GM12892 (cell line): ENCODE measurements around the gene ELOVL6.

Experiments used
- POLR2A ChIP-seq: IDR thresholded peaks from 2 replicates; pipeline ENCODE4 v1.6.1; 2011; ENCODE audit warnings: low read depth, low read length, control low read depth
- POLR2AphosphoS5 ChIP-seq: IDR thresholded peaks from 2 replicates; pipeline ENCODE4 v1.6.1; 2011; ENCODE audit warnings: low read depth, low read length, control low read depth
- TAF1 ChIP-seq: IDR thresholded peaks from 2 replicates; pipeline ENCODE4 v1.6.1; 2011; ENCODE audit warnings: low read depth, mild to moderate bottlenecking, control low read depth, low read length, borderline replicate concordance

DNA sequence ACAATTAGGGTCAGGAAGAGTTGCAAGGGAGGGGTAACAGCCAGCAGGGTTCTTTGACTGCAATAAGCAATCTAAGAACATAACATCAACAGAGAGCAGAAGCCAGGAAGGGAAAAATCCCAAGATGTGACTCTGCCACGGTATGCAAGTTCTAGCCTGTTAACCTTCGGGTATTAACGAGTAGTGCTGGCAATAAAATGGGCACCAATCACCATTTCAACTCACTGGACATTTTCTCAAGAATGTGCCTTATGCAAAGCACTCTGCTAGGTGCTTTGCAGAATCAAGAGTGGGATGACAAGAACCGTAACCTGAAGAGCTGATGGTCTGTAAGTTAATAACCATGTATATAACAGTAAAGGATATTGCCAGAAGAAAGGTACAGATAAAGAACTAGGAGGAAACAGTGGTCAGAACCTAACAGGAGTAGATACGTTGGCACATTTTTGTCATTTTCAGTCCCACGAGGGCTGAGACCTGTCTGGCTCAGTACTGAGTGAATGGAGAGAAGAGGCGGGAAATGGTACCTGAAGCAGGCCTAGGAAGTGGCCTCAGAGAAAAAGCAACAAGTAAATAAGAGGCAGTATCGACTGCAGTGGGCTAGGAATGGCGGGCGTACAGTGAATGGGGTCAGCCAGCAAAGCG lies 2.7 kb downstream of the ELOVL6 start:
- TF ChIP-seq POLR2A (no peak), POLR2AphosphoS5 (no peak), TAF1 (no peak)
